ENCODE results near the gene STRN.

The STRN gene, protein sequence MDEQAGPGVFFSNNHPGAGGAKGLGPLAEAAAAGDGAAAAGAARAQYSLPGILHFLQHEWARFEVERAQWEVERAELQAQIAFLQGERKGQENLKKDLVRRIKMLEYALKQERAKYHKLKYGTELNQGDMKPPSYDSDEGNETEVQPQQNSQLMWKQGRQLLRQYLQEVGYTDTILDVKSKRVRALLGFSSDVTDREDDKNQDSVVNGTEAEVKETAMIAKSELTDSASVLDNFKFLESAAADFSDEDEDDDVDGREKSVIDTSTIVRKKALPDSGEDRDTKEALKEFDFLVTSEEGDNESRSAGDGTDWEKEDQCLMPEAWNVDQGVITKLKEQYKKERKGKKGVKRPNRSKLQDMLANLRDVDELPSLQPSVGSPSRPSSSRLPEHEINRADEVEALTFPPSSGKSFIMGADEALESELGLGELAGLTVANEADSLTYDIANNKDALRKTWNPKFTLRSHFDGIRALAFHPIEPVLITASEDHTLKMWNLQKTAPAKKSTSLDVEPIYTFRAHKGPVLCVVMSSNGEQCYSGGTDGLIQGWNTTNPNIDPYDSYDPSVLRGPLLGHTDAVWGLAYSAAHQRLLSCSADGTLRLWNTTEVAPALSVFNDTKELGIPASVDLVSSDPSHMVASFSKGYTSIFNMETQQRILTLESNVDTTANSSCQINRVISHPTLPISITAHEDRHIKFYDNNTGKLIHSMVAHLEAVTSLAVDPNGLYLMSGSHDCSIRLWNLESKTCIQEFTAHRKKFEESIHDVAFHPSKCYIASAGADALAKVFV

DNA sequence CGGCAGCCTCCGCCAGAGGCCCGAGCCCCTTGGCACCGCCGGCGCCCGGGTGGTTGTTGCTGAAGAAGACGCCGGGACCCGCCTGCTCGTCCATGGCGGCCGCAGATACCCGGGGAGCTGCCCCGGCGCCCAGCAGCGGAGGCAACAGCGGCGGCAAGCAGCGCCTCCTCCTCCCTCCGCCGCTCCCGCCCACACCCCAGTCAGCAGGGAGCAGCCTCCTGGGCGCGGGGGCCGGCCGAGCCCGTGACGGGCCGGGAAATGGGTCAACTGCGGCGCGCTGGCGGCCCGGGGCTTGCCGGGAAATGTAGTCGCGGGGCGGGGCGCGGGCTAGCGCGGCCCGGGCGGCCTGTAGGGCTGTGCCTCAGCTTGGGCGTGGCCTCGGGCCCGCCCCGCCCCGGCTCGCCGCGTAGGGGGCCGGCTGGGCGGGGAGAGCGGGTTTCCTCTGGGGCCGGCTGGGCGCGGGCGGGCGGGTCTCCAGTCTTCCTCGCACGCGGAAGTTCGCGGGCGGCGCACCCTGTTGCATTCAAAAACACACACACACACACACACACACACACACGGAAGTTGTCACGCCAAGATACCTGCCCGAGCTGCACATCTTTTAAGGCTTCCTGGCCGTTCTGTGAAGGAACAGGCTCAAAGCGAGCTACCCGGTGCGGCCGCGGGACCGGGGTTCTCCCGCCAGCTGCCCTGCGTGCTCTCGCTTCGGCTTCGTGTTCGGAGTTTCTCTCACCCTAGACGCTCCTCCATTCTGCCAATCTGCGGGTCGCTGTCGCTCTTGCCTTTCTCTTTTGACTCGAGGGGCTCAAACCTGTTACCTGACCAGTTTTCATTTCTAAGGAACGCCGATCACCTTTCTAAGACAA, at the start of gene STRN:
Gene STRN (minus strand): TSS at position 167 of the 866 bp plus-strand sequence. CDS start 73 bp downstream, at position 94.
- TF ChIP-seq, protein P1, sequence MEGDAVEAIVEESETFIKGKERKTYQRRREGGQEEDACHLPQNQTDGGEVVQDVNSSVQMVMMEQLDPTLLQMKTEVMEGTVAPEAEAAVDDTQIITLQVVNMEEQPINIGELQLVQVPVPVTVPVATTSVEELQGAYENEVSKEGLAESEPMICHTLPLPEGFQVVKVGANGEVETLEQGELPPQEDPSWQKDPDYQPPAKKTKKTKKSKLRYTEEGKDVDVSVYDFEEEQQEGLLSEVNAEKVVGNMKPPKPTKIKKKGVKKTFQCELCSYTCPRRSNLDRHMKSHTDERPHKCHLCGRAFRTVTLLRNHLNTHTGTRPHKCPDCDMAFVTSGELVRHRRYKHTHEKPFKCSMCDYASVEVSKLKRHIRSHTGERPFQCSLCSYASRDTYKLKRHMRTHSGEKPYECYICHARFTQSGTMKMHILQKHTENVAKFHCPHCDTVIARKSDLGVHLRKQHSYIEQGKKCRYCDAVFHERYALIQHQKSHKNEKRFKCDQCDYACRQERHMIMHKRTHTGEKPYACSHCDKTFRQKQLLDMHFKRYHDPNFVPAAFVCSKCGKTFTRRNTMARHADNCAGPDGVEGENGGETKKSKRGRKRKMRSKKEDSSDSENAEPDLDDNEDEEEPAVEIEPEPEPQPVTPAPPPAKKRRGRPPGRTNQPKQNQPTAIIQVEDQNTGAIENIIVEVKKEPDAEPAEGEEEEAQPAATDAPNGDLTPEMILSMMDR (IDR thresholded peaks at IDR 0.05; ENCODE audit: low read depth, low read length), result no peak
- peak within 1 kb of the TSS; percentile 86 for H3K4me3 ChIP-seq (ENCODE audit: low read depth, low read length)
- peak; percentile 97 for DNase-seq (ENCODE audit: low read depth, low spot score)
- in situ Hi-C loops (cut with HindIII; ENCODE audit: low sequenced_read_pairs), result no loop called here

DNA sequence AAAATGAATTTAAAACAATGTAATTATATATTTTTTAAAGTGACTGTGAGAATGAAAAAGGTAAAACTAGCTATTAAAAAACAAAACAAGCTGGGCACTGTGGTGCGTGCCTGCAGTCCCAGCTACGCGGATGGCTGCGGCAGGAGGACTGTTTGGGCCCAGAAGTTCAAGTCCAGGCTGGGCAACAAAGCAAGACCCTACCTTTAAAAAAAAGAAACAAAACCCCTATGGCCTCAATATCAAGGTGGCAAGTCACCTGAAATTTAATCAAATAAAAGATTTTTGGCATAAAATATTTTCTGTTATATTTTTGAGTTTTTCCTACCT, 46.9 kb upstream of the STRN start:
- no peak overlapping the region for H3K4me3 ChIP-seq (ENCODE audit: low read depth, low read length)
- no peak for DNase-seq (ENCODE audit: low read depth, low spot score)
- TF ChIP-seq, protein P1 (IDR thresholded peaks at IDR 0.05; ENCODE audit: low read depth, low read length), result no peak
- in situ Hi-C loops (cut with HindIII; ENCODE audit: low sequenced_read_pairs), result no loop called here

DNA sequence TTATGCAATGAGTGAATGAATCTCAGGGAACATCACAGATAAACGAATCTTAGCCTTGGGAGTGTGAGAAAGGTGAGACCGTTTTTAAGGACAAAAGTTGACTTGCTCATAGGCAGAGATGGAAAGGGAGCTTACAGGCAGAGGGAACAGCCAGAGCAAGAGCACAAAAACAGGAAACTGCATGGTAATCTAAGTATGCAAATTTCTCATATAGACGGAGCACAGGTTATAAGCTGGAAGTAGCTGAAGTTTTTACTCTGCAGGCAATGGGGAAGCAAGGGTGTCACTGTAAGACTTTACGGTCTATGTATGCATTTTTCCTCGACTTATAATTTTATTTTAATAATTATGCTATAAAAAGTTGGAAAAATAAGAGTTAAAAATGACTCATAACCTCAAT, 44.8 kb upstream of the STRN start:
- in situ Hi-C loops (cut with HindIII; ENCODE audit: low sequenced_read_pairs), result no loop called here
- TF ChIP-seq, protein P1 (IDR thresholded peaks at IDR 0.05; ENCODE audit: low read depth, low read length), result no peak
- no peak overlapping the region for H3K4me3 ChIP-seq (ENCODE audit: low read depth, low read length)
- no peak for DNase-seq (ENCODE audit: low read depth, low spot score)

DNA sequence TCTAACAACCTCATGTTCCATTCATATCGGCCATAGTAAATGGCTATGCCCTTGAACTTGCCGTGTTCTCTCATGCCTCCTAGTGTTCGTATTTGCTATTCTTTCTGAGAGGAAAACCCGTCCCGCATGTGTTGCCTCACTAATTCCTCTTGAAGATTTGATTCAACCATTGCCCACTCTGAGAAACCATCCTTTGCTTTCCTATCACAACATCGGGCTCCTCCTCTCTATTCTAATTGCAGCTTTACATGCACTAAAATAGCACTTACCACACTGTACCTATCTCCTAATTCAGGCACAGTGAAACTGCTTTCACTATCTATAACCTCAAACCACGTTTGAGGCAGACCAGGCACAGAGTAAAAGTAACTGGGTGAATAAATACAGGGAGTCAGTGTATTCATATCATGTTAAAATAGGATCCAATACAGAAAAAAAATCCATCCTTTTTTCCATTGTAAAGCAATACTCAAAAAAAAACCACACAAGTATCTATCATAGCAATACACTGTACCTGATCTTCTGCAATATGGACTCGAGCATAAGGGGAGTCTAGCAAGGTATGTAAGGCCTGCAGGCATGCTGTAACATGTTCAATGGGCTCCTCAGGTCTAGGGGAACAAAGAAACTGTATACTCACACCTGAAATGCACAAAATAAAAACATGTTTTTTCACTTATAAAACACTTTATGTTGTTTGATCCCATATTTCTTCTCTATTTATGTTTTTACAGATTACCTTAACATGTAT, 39.0 kb upstream of the STRN start:
- in situ Hi-C loops (cut with HindIII; ENCODE audit: low sequenced_read_pairs), result no loop called here
- no peak overlapping the region for H3K4me3 ChIP-seq (ENCODE audit: low read depth, low read length)
- peak; percentile 38 for DNase-seq (ENCODE audit: low read depth, low spot score)
- TF ChIP-seq, protein P1 (IDR thresholded peaks at IDR 0.05; ENCODE audit: low read depth, low read length), result peak; percentile 56

DNA sequence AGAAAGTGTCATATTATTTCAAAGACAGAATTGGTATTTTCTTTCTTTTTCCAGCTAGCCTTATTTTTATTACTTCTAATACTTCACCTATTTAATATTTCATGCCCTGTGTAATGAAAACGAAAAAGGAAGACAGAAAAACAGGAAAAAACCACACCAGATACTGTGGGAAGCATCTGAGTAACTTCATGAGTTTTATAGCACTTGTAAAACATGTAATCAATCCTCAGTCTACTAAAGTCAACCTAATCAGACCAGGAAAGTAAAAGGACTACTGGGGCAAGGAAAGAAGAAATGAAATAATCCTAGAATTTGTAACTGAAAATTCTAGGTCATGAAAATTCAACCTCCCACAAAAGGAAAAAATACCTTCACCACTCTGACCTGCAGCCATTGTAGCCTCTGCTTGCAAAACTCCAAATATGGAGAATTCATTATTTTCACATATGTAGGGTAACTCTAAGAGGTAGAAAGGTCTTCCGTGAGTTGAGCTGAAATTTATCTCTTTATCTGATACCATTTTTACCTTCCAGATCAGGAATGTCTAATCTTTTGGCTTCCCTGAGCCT, 34.7 kb upstream of the STRN start:
- DNase-seq (ENCODE audit: low read depth, low spot score), result no peak
- TF ChIP-seq, protein P1 (IDR thresholded peaks at IDR 0.05; ENCODE audit: low read depth, low read length), result no peak
- H3K4me3 ChIP-seq (ENCODE audit: low read depth, low read length), result no peak overlapping the region
- in situ Hi-C loops (cut with HindIII; ENCODE audit: low sequenced_read_pairs), result no loop called here
